GM12891 (cell line): ENCODE measurements around the gene PDZRN4.
"Not testable (repeated sequence)": the region's sequence is repeated elsewhere in the genome, so short reads cannot be mapped to it uniquely, and the experiment has no call there.

Experiments used
- DNase-seq: peaks from one replicate; pipeline ENCODE4 v3.0.0; 2011; ENCODE audit warnings: low spot score; ENCODE audit not compliant: insufficient read length
- FAIRE-seq: peaks from 2 replicates; lab custom pipeline; 2011; peaks lifted over from hg19 to GRCh38; lab: Jason Lieb, UNC
- PAX5 ChIP-seq: IDR thresholded peaks from 2 replicates; pipeline ENCODE4 v1.6.1; 2011; ENCODE audit warnings: low read length, moderate library complexity, mild to moderate bottlenecking; ENCODE audit not compliant: insufficient read depth, severe bottlenecking
- POLR2A ChIP-seq: IDR thresholded peaks from 2 replicates; pipeline ENCODE4 v1.6.1; 2011; ENCODE audit warnings: low read depth, low read length, control low read depth
- POLR2AphosphoS5 ChIP-seq: IDR thresholded peaks from 2 replicates; pipeline ENCODE4 v1.6.1; 2011; ENCODE audit warnings: low read depth, low read length, control low read depth
- POU2F2 ChIP-seq: IDR thresholded peaks from 2 replicates; pipeline ENCODE4 v1.6.1; 2011; ENCODE audit warnings: low read depth, mild to moderate bottlenecking, control low read depth, low read length, moderate library complexity
- SPI1 ChIP-seq: IDR thresholded peaks from 2 replicates; pipeline ENCODE4 v1.6.1; 2011; ENCODE audit warnings: low read depth, low read length, control low read depth
- TAF1 ChIP-seq: IDR thresholded peaks from 2 replicates; pipeline ENCODE4 v1.6.1; 2011; ENCODE audit warnings: low read depth, low read length, control low read depth

The PDZRN4 gene

DNA sequence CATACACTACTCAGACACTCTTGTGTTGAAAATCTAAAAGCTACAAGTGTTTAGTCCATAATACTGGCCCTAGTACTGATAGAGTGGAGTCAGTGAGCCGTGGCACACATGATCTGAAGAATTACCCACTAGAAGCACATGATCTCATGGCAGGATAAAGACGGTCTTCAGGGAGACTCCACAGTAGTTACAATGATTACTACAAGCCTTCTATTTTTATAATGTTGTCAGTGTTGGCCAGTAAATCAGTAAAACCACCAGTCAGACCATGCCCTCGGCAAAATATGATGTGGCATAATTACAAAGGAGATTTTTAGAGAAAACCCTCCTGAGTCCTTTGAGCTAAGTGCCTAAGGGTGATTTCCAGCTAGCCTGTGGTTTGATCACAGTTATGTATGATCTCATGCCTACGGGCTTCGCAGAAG lies 114.9 kb downstream of the PDZRN4 start:
- FAIRE-seq (no peak), DNase-seq (no peak)
- TF ChIP-seq POLR2A (no peak), PAX5 (no peak), SPI1 (no peak), POLR2AphosphoS5 (no peak), TAF1 (no peak), POU2F2 (no peak)

DNA sequence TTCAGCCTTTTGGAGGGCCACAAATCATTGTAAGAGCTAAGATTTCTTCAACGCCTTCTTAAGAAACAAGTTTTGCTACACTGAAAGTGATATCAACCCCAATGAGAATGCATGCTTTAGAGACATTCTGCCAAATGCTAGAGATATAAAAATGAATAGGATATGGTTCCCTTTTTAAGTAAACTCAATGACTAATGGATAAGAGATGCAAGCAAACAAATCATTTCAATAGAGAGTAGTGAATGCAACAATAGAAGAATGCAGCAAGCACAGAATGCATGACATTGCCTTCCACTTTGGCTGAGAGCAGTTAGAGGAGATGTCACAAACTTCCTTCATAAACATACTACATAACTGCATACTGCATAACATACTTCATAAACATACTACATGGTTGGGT lies 116.4 kb downstream of the PDZRN4 start:
- FAIRE-seq = no peak
- no peak for TF ChIP-seq TAF1
- no peak for TF ChIP-seq POU2F2
- TF ChIP-seq PAX5 = no peak
- no peak for TF ChIP-seq POLR2AphosphoS5
- no peak for TF ChIP-seq POLR2A
- TF ChIP-seq SPI1 = no peak
- no peak for DNase-seq

DNA sequence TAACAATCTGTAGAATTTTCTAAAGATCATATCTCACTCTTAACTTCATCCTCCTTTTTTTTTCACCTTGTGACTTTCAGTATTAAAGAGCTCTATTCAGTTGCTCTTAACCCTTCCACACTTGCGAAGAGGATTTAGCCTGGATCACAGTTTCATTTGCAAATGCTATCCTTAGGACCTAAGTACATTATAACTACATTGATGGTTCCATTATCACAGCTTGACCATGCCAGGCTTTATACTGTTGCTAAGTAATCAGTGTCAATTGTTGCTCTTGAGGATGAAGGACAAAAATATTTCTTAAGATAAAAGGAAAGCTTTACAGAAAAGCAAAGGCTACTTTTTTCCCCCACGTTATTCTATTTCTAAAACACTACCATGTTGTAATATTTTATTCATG lies 122.2 kb downstream of the PDZRN4 start:
- DNase-seq = no peak
- TF ChIP-seq POLR2AphosphoS5 = no peak
- no peak for TF ChIP-seq SPI1
- no peak for TF ChIP-seq PAX5
- TF ChIP-seq POU2F2 = no peak
- TF ChIP-seq POLR2A = no peak
- no peak for TF ChIP-seq TAF1
- no peak for FAIRE-seq

DNA sequence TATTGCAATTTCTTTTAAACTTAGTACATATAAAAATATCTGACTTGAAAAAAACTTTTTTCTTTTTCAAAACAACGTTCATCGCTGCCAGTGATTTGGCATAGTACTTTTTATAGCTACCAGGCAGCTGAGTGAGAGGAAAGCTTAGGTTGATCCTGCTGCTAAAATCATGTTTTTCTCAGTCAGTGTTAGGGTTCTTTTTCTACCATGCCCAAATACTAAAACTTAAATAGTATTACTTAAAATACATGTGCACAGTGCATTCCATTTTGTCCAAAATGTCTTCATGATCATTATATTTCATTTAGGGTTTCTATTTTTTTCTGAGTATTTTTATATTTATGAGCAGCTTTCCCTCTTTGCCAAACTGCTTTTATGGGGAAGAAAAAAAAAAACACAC lies 123.8 kb downstream of the PDZRN4 start:
- DNase-seq = no peak
- FAIRE-seq = no peak
- TF ChIP-seq TAF1 (no peak), PAX5 (no peak), POLR2A (no peak)

DNA sequence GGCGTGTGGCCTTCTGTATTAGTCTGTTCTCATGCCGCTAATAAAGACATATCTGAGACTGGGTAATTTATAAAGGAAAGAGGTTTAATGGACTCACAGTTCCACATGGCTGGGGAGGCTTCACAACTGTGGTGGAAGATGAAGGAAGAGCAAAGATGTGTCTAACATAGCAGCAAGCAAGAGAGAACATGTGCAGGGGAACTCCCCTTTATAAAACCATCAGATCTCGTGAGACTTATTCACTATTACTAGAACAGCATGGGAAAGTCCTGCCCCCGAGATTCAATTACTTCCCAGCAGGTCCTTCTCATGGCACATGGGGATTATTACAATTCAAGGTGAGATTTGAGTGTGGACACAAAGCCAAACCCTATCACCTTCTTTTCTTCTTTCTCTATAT lies 124.3 kb downstream of the PDZRN4 start:
- not testable (repeated sequence) for FAIRE-seq

DNA sequence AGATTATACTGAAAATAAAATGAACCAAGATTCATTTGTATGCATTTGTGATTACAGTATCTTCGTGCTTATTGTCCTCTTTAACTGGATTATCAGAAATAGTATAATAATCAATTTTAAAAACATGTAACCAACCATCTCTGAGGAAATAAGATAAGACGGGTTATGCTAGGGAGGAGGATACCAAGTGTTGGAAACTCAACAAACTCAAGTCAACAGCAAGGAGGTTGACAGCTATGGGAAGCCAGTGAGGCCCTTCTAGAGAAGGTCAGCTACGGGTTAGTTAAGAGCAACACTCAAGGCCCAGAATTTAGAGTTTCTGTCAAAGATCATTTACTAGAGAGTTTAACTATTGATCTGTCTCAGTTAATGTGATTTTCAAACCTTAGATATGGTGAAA lies 137.2 kb downstream of the PDZRN4 start:
- TF ChIP-seq SPI1 (no peak), POLR2A (no peak), TAF1 (no peak), POU2F2 (no peak), PAX5 (no peak), POLR2AphosphoS5 (no peak)
- DNase-seq (no peak), FAIRE-seq (no peak)

More for the DNA sequence above, 124.3 kb downstream of the PDZRN4 start:
- not testable (repeated sequence) for DNase-seq

DNA sequence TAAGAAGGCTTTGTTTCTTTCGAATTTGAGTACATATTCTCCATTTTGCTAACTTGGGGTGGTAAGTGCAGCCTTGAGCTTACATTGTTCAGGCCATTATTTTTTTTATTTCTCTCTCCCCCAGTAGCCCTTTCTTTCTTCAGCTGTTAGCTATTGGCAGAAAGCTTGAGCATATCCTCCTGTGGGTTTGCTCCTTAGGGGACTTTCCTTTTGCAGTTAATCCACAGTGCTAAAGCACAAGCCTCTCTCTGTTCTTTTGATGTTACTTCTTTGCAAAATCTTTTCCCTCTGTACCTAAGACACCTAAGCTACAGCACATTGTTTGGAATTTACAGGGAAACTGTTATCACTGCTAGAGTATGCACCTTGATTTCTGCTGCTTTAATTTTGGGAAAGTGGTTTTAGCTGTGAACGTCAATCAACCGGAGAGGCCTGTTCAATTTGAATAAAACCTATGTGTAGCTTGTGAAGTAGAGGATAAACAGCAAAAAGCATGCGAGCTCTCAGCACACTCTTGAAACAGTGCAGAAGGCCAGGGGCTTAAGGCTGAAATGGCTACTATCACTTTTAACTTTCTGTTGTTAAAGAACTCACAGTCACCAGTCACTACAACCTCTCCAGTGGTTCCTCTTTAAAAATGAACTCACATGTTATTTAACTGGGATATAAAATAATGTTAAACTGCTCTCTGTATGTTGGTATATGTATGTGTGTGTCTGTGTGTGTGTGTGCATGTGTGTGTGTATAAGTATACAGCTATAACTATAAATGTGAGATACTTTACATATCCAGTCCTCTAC lies 139.2 kb downstream of the PDZRN4 start:
- DNase-seq (no peak), FAIRE-seq (no peak)
- no peak for TF ChIP-seq POLR2AphosphoS5
- TF ChIP-seq SPI1 = no peak

DNA sequence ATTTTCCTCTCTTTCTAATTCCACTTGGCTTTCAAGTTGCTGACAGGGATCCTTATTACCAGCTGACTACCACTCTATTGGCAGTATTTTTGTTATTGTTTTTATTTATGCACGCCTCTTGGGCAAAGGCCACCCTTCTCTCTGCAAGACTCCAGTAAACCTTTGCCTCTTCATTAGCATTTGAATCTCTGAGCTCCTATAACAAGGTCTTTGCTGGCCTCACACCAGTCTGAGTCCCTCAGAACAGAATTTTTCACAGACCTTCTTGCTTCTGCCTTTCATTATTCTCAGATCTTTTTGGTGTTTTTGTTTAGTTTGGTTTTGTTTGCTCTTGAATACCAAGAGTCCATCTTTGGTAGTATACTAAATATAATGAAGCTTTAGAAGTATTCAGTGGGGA lies 145.9 kb downstream of the PDZRN4 start:
- FAIRE-seq (no peak), DNase-seq (no peak)
- TF ChIP-seq POLR2A = no peak
- no peak for TF ChIP-seq PAX5

DNA sequence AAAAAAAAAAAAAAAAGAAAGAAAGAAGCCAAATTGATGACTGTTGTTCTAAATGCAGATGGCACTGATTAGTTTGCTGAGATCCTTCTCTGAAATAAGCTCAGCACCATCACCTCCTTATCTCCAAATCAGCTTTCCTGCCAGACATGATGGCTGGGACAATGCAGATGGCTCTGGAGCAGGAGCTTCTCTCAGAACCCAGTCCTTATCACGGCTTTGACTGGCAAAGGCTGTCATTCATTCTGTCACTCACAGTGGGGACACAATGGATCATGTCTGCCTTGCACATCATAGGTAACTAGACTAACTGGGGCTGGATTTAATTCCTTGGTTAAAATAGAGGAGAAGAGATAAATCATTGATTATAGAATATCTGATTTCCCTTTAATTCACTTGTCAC lies 146.3 kb downstream of the PDZRN4 start:
- DNase-seq = no peak
- TF ChIP-seq POU2F2 (no peak), POLR2AphosphoS5 (no peak), TAF1 (no peak), SPI1 (no peak), POLR2A (no peak), PAX5 (no peak)
- no peak for FAIRE-seq

DNA sequence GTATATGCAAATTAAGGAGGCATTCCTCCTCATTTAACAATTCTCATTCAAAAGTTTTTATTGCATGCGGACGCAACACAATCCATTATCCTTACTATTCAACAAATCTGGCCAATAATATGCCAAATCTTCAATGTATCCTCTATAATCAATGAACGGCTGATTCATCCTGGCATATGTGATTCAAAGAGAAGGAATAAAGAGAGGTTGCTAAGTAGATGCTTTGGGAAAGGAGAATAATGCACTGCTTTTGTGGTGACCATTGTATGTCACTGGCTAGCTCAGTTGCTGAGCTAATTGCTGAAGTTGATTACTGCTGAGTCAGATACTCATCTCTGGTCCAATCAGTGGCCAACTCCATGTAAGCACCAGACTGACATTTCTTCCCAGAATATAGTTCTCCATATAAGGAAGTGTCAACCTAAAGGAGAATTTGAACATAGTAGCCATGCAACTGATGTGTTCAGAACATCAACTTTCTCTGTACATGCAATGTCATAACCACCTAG lies 148.0 kb downstream of the PDZRN4 start:
- FAIRE-seq (no peak), DNase-seq (no peak)
- TF ChIP-seq POLR2A (no peak), PAX5 (no peak), TAF1 (no peak), POU2F2 (no peak), POLR2AphosphoS5 (no peak), SPI1 (no peak)

DNA sequence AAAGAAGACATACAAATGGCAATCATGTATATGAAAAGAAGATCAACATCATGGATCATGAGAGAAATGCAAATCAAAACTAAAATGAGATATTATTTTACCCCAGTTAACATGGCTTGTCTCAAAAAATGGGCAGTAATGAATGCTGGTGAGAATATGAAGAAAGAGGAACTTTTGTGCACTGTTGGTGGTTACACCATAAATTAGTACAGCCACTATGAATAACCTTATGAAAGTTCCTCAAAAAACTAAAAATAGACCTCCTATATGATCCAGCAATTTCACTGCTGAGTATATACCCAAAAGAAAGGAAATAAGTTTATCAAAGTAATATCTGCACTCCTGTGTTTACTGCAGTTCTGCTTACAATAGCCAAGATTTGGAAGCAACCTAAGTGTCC lies 151.7 kb downstream of the PDZRN4 start:
- FAIRE-seq (no peak), DNase-seq (no peak)
- TF ChIP-seq POLR2AphosphoS5 (no peak), POU2F2 (no peak), SPI1 (no peak), PAX5 (no peak), POLR2A (no peak), TAF1 (no peak)
